NOMO-1 (cell line): ENCODE results near the gene ITGB2.
A peak's percentile ranks its signal among the peaks of the same experiment; 100 is the strongest.

Experiments used
- DNase-seq, 2 experiments: peaks; one replicate each; lab custom pipeline; 2025; ENCODE audit not compliant: unreplicated experiment in 2 of 2; lab: John Stamatoyannopoulos, UW

ITGB2 gene

GRCh38 chr21:44850905-44851657 is 69.6 kb downstream of the ITGB2 start:
- no peak for DNase-seq

- DNase-seq, result no peak
Observed at GRCh38 chr21:44850208-44850800, 70.4 kb downstream of the ITGB2 start.

- DNase-seq, result peak; percentile 44 to 64
Observed at GRCh38 chr21:44849616-44850130, 71.0 kb downstream of the ITGB2 start.

- no peak for DNase-seq
Observed at GRCh38 chr21:44848821-44849521, 71.7 kb downstream of the ITGB2 start.

GRCh38 chr21:44847261-44848056 is 73.2 kb downstream of the ITGB2 start:
- DNase-seq, result no peak

- peak; percentile 48 to 82 for DNase-seq
Observed at GRCh38 chr21:44846485-44847260, 74.0 kb downstream of the ITGB2 start.

- DNase-seq, result no peak
Observed at GRCh38 chr21:44846224-44846484, 74.5 kb downstream of the ITGB2 start.

GRCh38 chr21:44845418-44846223 is 75.1 kb downstream of the ITGB2 start:
- DNase-seq, result peak; percentile 82 to 83

GRCh38 chr21:44844256-44844655 is 76.4 kb downstream of the ITGB2 start:
- no peak for DNase-seq

- no peak for DNase-seq
Observed at GRCh38 chr21:44842721-44843445, 77.8 kb downstream of the ITGB2 start.

GRCh38 chr21:44842087-44842486 is 78.6 kb downstream of the ITGB2 start:
- DNase-seq, result no peak

GRCh38 chr21:44840771-44841170 is 79.9 kb downstream of the ITGB2 start:
- DNase-seq, result no peak

GRCh38 chr21:44838951-44839350 is 81.7 kb downstream of the ITGB2 start:
- DNase-seq, result no peak

GRCh38 chr21:44838039-44838895 is 82.4 kb downstream of the ITGB2 start:
- no peak for DNase-seq

- no peak for DNase-seq
Observed at GRCh38 chr21:44837537-44837936, 83.2 kb downstream of the ITGB2 start.

- peak; percentile 53 to 69 for DNase-seq
Observed at GRCh38 chr21:44836666-44837471, 83.8 kb downstream of the ITGB2 start.

- no peak for DNase-seq
Observed at GRCh38 chr21:44836349-44836665, 84.4 kb downstream of the ITGB2 start.
